HG02938 (cell line): ENCODE data around the gene UGT8.
"Not testable (repeated sequence)": the region's sequence is repeated elsewhere in the genome, so short reads cannot be mapped to it uniquely, and the experiment has no call there.

Experiments
- ATAC-seq: cut with Tn5 transposase; IDR thresholded peaks from one replicate; pipeline ENCODE4 v1.9.1; 2021; ENCODE audit warnings: mild to moderate bottlenecking, moderate library complexity; ENCODE audit not compliant: unreplicated experiment

The UGT8 gene, protein sequence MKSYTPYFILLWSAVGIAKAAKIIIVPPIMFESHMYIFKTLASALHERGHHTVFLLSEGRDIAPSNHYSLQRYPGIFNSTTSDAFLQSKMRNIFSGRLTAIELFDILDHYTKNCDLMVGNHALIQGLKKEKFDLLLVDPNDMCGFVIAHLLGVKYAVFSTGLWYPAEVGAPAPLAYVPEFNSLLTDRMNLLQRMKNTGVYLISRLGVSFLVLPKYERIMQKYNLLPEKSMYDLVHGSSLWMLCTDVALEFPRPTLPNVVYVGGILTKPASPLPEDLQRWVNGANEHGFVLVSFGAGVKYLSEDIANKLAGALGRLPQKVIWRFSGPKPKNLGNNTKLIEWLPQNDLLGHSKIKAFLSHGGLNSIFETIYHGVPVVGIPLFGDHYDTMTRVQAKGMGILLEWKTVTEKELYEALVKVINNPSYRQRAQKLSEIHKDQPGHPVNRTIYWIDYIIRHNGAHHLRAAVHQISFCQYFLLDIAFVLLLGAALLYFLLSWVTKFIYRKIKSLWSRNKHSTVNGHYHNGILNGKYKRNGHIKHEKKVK

DNA sequence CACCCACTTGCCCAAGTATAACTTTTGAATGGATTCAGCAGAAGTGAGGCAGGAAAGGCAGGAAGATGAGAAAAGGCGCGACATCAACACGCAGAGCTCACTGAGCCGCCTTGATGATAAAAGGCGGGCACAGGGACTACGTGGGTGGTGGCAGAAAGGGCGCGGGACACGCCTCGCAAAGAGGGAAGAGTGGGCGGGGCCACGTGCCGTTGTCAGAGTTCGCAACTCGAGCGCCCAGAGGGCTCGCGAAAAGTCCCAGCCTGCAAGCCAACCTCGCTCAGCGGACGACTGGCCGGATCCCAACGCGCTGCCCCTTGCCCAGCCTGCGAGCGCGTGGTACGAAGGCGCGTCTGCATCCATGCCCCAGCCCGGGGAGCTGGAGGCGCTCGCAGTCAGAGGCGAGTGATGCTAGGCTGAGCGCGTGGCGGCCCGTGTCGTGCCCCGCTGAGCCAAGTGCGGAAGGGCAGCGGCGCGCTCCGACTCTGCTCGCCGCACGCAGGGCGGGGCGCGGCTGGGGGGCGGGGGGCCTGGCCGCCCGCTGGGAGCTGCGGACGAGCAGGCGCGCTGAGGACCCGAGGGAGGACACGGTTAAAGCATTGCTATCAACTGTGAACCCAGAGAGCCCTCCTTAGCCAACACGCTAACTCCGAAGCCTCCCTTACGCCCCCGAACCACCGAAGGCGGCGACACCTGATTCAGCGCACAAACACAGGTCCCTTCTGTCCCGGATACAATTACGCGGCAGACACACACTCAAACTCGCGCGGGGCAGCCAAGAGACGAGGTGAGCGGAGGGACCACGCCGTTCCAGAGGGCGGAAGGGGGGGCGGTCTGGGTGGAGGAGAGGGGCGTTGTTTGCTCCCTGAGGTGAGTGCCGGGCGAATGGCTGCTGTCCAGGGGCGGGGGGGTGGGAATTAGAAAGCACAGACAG is at the start of gene UGT8:
TSS of gene UGT8 (plus strand) at position 617 of the 931 bp plus-strand sequence. CDS start 24,074 bp downstream, outside the sequence.
- ATAC-seq: no peak

DNA sequence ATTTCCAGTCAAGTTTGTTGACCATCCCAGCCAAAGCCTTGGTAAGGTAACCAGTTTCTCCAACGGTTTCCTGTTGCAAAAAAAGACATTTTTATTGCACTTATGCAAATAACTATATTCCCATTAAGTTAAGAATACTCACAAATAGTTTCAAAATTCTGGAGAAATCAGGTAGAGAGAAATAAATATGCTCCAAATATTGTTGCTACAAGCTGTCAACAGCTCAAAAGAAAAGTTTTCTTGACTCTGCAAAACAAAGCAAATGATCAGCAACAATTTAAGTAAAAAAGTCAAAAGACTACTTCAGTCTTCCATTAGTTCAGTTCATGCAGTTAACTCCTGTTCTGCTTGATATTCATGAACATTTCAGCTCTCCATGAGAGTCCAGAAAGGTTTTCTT is 49.0 kb upstream of the UGT8 start:
- no peak for ATAC-seq

GRCh38 chr4:114558446-114559020 is 40.1 kb upstream of the UGT8 start:
- no peak for ATAC-seq

DNA sequence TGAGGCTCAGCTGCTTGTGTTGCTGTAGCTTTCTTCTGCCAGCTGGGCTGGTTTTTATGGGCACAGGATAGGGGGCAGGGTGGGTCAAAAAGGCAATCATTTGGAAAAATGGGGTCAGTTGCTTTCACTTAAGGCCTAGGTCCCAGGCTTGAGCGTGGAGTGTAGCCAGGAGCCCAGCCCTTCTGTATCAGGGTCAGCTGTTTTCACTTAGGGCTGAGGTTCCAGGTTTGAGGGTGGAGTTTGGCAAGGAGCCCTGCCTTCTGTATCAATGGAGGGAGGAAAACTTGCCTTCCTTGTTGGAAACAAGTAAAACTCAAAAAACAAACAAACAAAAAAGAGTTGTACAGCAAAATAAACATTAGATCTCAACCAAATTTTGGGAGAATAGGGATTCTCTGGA is 37.0 kb upstream of the UGT8 start:
- no peak for ATAC-seq

DNA sequence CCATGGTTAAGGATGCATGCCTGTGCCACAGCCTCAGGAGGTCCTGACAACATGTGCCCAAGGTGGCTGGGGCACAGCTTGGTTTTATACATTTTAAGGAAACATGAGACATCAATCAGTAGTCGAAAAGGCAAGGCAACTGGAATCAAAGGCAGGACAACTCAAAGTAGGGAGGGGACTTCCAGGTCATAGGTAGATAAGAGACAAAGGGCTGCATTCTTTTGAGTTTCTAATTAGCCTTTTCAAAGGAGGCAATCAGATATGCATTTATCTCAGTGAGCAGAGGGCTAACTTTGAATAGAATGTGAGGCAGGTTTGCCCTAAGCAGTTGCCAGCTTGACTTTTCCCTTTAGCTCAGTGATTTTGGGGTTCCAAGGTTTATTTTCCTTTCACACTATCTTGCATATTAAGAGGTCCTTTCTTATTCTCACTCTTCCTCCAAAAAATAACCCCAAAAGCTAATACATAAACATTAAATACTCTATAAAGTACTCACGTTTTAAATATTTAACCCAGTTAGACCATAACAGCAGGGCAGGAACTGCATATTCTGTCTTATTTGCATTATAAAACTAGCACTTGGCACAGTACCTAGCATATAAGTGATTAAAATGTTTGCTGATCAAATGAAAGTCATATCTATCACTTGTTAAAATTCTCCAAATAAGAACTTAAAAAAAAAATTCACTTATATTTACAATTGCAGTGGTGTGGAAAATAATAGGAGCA is 36.3 kb upstream of the UGT8 start:
- ATAC-seq: no peak

- ATAC-seq: no peak
These were observed 34.9 kb upstream of the UGT8 start for GRCh38 chr4:114563536-114564315.

- no peak for ATAC-seq
These were observed 21.2 kb upstream of the UGT8 start for GRCh38 chr4:114577386-114577785.

- no peak for ATAC-seq
These were observed 16.0 kb upstream of the UGT8 start for GRCh38 chr4:114582621-114583020.

GRCh38 chr4:114588305-114588704 is 10.3 kb upstream of the UGT8 start:
- no peak for ATAC-seq

- not testable (repeated sequence) for ATAC-seq
These were observed 8.2 kb upstream of the UGT8 start for GRCh38 chr4:114590360-114590759.

DNA sequence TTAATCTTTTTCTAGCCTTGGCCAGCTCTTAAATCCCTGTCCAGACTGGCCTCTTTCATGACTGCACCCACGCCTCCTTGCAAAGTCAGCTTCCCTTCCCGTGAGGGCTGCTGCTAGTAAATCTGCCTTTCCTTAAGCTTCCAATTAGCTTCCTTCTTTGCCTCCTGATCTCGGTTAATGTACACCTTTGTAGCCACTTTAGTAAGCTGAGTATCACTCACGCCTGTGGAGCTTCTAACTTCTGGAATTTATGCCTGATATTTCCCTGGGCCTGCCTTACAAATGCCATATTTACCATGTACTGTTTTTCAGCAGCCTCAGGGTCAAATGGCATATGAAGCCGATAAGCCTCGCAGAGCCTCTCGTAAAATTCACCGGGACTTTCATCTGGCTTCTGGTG is 5.1 kb upstream of the UGT8 start:
- no peak for ATAC-seq

GRCh38 chr4:114595207-114595606 is 3.4 kb upstream of the UGT8 start:
- ATAC-seq: no peak

DNA sequence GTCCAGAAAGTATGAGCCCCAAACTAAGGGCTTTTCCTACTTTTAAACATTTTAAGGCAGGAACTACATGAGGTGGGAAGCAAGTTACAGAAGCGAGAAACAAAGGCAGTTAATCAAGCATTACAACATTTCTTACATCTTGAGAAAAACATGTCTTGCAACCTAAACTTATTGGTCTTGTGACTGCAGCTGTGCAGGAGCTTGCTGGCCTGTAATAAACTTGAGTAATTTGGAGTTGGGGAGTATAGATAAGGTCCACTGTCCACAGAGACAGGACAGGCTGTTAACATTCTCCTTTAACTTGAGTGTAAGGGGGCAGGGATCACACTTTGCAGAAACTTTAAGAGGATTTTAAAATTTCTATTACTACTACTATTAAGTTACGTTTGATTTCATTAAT is 2.7 kb upstream of the UGT8 start:
- ATAC-seq: no peak

DNA sequence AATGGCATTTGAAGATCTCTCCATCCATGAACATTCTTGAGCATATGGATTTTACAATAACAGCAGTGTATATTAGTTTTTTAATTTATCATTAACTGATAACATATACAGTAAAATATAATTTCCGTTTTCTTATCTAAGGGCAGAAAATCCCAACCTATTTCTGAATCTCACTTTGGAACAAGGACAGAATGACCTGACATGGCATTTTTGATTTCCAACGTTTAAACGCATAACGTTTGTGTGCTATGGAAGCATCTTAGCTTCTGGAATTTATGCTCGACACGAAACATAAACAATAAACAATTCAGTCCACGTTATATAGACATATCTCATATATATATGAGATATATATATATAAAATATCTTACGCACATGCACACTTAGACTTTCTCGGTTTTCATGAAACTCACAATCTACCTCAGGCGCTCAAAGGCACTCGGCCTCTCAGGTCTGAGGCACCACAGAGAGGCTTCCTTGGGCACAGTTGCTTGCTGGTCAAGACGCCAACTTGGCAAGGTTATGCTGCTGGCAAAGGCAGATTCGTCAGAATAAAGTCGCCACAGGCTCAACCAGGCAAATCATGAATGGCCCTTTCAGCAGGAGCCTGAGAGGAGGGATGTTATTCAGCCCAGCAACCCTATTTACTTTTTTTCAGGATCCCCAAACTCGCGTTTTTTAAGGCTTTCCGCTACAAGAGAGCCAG is 1.0 kb upstream of the UGT8 start:
- ATAC-seq: no peak

GRCh38 chr4:114599231-114599902 is 760 bp downstream of the UGT8 start:
- no peak for ATAC-seq

DNA sequence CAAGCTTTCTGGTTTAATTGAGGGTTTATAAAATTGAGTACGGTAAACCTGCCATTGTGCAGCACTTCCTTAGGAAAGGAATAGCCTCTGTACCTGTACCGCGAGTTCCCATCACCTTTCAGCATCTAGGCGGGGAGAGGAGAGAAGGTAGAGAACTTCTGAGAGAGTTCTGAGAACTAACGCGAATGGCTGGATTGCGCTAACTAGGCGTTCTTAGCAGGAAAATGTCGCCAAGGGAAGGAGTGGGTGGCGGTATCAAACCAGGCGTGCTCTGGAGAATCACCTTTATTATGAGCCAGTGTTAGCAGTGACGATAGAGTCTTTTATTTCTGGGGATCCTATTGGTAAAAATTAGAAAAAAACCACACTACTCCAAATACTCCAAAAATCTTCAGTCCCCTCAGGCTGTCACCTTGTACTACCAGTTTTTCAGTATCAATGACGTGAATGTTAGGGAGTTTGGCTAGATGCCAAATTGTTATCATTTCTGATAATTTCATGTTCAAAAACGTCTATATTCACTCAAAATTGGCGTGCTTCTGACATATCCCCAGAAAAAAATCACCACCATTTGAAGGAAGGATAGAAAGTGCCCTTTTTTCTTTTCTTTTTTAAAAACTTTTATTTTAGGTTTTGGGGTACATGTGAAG is 1.4 kb downstream of the UGT8 start:
- no peak for ATAC-seq

DNA sequence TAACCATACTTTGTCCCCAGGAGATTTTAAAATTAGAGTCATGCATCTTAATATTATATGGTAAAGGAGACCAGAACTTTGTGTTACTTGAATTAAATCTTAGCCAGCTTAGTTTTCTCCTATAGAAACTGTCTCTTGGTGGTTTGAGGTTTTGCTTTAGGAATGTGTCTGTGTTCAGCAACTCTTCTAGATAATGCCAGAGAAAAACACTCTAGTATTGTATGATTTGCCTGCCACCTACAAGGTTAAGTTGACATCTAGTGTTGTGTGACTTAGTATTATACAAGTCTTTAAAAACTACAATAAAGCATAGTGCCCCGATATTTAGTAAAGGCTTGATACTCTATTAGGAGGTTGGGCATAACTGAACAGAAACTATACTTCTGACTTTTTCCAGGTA is 2.1 kb downstream of the UGT8 start:
- ATAC-seq: no peak
